ENCODE data around the gene UBE2E1. TPM values are rescaled to one million over a fixed set of nuclear protein-coding genes. Genes with fewer than 3 reads are reported as not detected.

The UBE2E1 gene
- total RNA-seq, 1 donor from 2014 or later, result 63.9 TPM

- intact Hi-C loops (cut with micrococcal nuclease), result no loop called here
- no peaks in the 10 kb centered on the region for H3K36me3 Mint-ChIP-seq (ENCODE audit: low read depth)
- no peaks in the 10 kb centered on the region for H3K9me3 Mint-ChIP-seq
- peaks cover 13% of the 10 kb centered on the region for H3K27me3 Mint-ChIP-seq (ENCODE audit: low read depth)
- DNase-seq (ENCODE audit: low spot score), result no peak
- no peaks in the 10 kb centered on the region for H3K4me1 Mint-ChIP-seq (ENCODE audit: low read depth)
- H3K27ac Mint-ChIP-seq, result no peak overlapping the region
- no peak overlapping the region for H3K4me3 Mint-ChIP-seq (ENCODE audit: low read depth)
Observed at GRCh38 chr3:23778446-23778845, 27.3 kb upstream of the UBE2E1 start.

- intact Hi-C loops (cut with micrococcal nuclease), result no loop called here
- Mint-ChIP-seq H3K4me1 (ENCODE audit: low read depth) (no peaks in the 10 kb centered on the region), H3K9me3 (no peaks in the 10 kb centered on the region), H3K36me3 (ENCODE audit: low read depth) (no peaks in the 10 kb centered on the region), H3K4me3 (ENCODE audit: low read depth) (no peak overlapping the region), H3K27ac (no peak overlapping the region), H3K27me3 (ENCODE audit: low read depth) (peaks cover 17% of the 10 kb centered on the region)
- no peak for DNase-seq (ENCODE audit: low spot score)
Observed at GRCh38 chr3:23779841-23780240, 25.9 kb upstream of the UBE2E1 start.

- no peak for DNase-seq (ENCODE audit: low spot score)
- peaks cover 17% of the 10 kb centered on the region for H3K27me3 Mint-ChIP-seq (ENCODE audit: low read depth)
- H3K9me3 Mint-ChIP-seq, result no peaks in the 10 kb centered on the region
- H3K27ac Mint-ChIP-seq, result no peak overlapping the region
- no peaks in the 10 kb centered on the region for H3K4me1 Mint-ChIP-seq (ENCODE audit: low read depth)
- intact Hi-C loops (cut with micrococcal nuclease), result no loop called here
- no peaks in the 10 kb centered on the region for H3K36me3 Mint-ChIP-seq (ENCODE audit: low read depth)
- no peak overlapping the region for H3K4me3 Mint-ChIP-seq (ENCODE audit: low read depth)
Observed at GRCh38 chr3:23781051-23781450, 24.7 kb upstream of the UBE2E1 start.

- Mint-ChIP-seq H3K27ac (no peak overlapping the region), H3K4me3 (ENCODE audit: low read depth) (no peak overlapping the region), H3K36me3 (ENCODE audit: low read depth) (no peaks in the 10 kb centered on the region), H3K9me3 (no peaks in the 10 kb centered on the region), H3K4me1 (ENCODE audit: low read depth) (no peaks in the 10 kb centered on the region), H3K27me3 (ENCODE audit: low read depth) (peaks cover 18% of the 10 kb centered on the region)
- intact Hi-C loops (cut with micrococcal nuclease), result no loop called here
- DNase-seq (ENCODE audit: low spot score), result no peak
Observed at GRCh38 chr3:23781871-23782270, 23.9 kb upstream of the UBE2E1 start.

GRCh38 chr3:23785097-23785645 is 20.6 kb upstream of the UBE2E1 start:
- peaks cover 29% of the 10 kb centered on the region for H3K27me3 Mint-ChIP-seq (ENCODE audit: low read depth)
- H3K9me3 Mint-ChIP-seq, result no peaks in the 10 kb centered on the region
- H3K36me3 Mint-ChIP-seq (ENCODE audit: low read depth), result no peaks in the 10 kb centered on the region
- H3K27ac Mint-ChIP-seq, result no peak overlapping the region
- no peaks in the 10 kb centered on the region for H3K4me1 Mint-ChIP-seq (ENCODE audit: low read depth)
- H3K4me3 Mint-ChIP-seq (ENCODE audit: low read depth), result no peak overlapping the region
- intact Hi-C loops (cut with micrococcal nuclease), result no loop called here
- no peak for DNase-seq (ENCODE audit: low spot score)

GRCh38 chr3:23785882-23786281 is 19.9 kb upstream of the UBE2E1 start:
- Mint-ChIP-seq H3K4me3 (ENCODE audit: low read depth) (no peak overlapping the region), H3K36me3 (ENCODE audit: low read depth) (no peaks in the 10 kb centered on the region), H3K27ac (no peak overlapping the region), H3K9me3 (no peaks in the 10 kb centered on the region), H3K4me1 (ENCODE audit: low read depth) (no peaks in the 10 kb centered on the region), H3K27me3 (ENCODE audit: low read depth) (peaks cover 31% of the 10 kb centered on the region)
- no peak for DNase-seq (ENCODE audit: low spot score)
- intact Hi-C loops (cut with micrococcal nuclease), result no loop called here

GRCh38 chr3:23791678-23792077 is 14.1 kb upstream of the UBE2E1 start:
- H3K4me3 Mint-ChIP-seq (ENCODE audit: low read depth), result no peak overlapping the region
- H3K9me3 Mint-ChIP-seq, result no peaks in the 10 kb centered on the region

GRCh38 chr3:23793528-23794134 is 12.1 kb upstream of the UBE2E1 start:
- intact Hi-C loops (cut with micrococcal nuclease), result no loop called here
- no peak for DNase-seq (ENCODE audit: low spot score)
- peaks cover 9% of the 10 kb centered on the region for H3K4me1 Mint-ChIP-seq (ENCODE audit: low read depth)
- no peaks in the 10 kb centered on the region for H3K9me3 Mint-ChIP-seq
- no peaks in the 10 kb centered on the region for H3K36me3 Mint-ChIP-seq (ENCODE audit: low read depth)
- H3K4me3 Mint-ChIP-seq (ENCODE audit: low read depth), result no peak overlapping the region
- H3K27ac Mint-ChIP-seq, result no peak overlapping the region
- peaks cover 31% of the 10 kb centered on the region for H3K27me3 Mint-ChIP-seq (ENCODE audit: low read depth)

More at GRCh38 chr3:23791678-23792077, 14.1 kb upstream of the UBE2E1 start:
- Mint-ChIP-seq H3K36me3 (ENCODE audit: low read depth) (no peaks in the 10 kb centered on the region), H3K27me3 (ENCODE audit: low read depth) (peaks cover 35% of the 10 kb centered on the region), H3K4me1 (ENCODE audit: low read depth) (peaks cover 2% of the 10 kb centered on the region), H3K27ac (no peak overlapping the region)
- intact Hi-C loops (cut with micrococcal nuclease), result no loop called here
- no peak for DNase-seq (ENCODE audit: low spot score)

- H3K27ac Mint-ChIP-seq, result no peak overlapping the region
- intact Hi-C loops (cut with micrococcal nuclease), result loop anchor here (5.0 kb wide), 1 partner anchor 53 kb away; no protein-coding TSS in a partner anchor
- H3K9me3 Mint-ChIP-seq, result no peaks in the 10 kb centered on the region
- H3K4me3 Mint-ChIP-seq (ENCODE audit: low read depth), result no peak overlapping the region
- H3K36me3 Mint-ChIP-seq (ENCODE audit: low read depth), result no peaks in the 10 kb centered on the region
- H3K4me1 Mint-ChIP-seq (ENCODE audit: low read depth), result peaks cover 9% of the 10 kb centered on the region
- H3K27me3 Mint-ChIP-seq (ENCODE audit: low read depth), result peaks cover 34% of the 10 kb centered on the region
- DNase-seq (ENCODE audit: low spot score), result no peak
Observed at GRCh38 chr3:23795096-23795495, 10.7 kb upstream of the UBE2E1 start.

- Mint-ChIP-seq H3K27ac (no peak overlapping the region), H3K4me1 (ENCODE audit: low read depth) (peaks cover 9% of the 10 kb centered on the region), H3K36me3 (ENCODE audit: low read depth) (no peaks in the 10 kb centered on the region), H3K4me3 (ENCODE audit: low read depth) (no peak overlapping the region), H3K9me3 (no peaks in the 10 kb centered on the region), H3K27me3 (ENCODE audit: low read depth) (peaks cover 31% of the 10 kb centered on the region)
- no peak for DNase-seq (ENCODE audit: low spot score)
- intact Hi-C loops (cut with micrococcal nuclease), result loop anchor here (5.0 kb wide), 1 partner anchor 54 kb away; no protein-coding TSS in a partner anchor
Observed at GRCh38 chr3:23796518-23796917, 9.2 kb upstream of the UBE2E1 start.

GRCh38 chr3:23797491-23797890 is 8.3 kb upstream of the UBE2E1 start:
- DNase-seq (ENCODE audit: low spot score), result no peak
- intact Hi-C loops (cut with micrococcal nuclease), result loop anchor here (5.0 kb wide), 1 partner anchor 55 kb away; no protein-coding TSS in a partner anchor

GRCh38 chr3:23798456-23798855 is 7.3 kb upstream of the UBE2E1 start:
- Mint-ChIP-seq H3K4me3 (ENCODE audit: low read depth) (no peak overlapping the region), H3K36me3 (ENCODE audit: low read depth) (no peaks in the 10 kb centered on the region), H3K9me3 (no peaks in the 10 kb centered on the region), H3K27ac (no peak overlapping the region), H3K27me3 (ENCODE audit: low read depth) (peaks cover 37% of the 10 kb centered on the region), H3K4me1 (ENCODE audit: low read depth) (peaks cover 9% of the 10 kb centered on the region)
- intact Hi-C loops (cut with micrococcal nuclease), result loop anchor here (5.0 kb wide), 1 partner anchor 56 kb away; no protein-coding TSS in a partner anchor
- DNase-seq (ENCODE audit: low spot score), result no peak

More at GRCh38 chr3:23797491-23797890, 8.3 kb upstream of the UBE2E1 start:
- H3K4me3 Mint-ChIP-seq (ENCODE audit: low read depth), result no peak overlapping the region
- H3K27me3 Mint-ChIP-seq (ENCODE audit: low read depth), result peaks cover 32% of the 10 kb centered on the region
- peaks cover 9% of the 10 kb centered on the region for H3K4me1 Mint-ChIP-seq (ENCODE audit: low read depth)
- H3K36me3 Mint-ChIP-seq (ENCODE audit: low read depth), result no peaks in the 10 kb centered on the region
- no peaks in the 10 kb centered on the region for H3K9me3 Mint-ChIP-seq
- no peak overlapping the region for H3K27ac Mint-ChIP-seq

- H3K4me3 Mint-ChIP-seq (ENCODE audit: low read depth), result no peak overlapping the region
- no peaks in the 10 kb centered on the region for H3K9me3 Mint-ChIP-seq
- H3K4me1 Mint-ChIP-seq (ENCODE audit: low read depth), result peaks cover 9% of the 10 kb centered on the region
- no peak for DNase-seq (ENCODE audit: low spot score)
- H3K27me3 Mint-ChIP-seq (ENCODE audit: low read depth), result peaks cover 36% of the 10 kb centered on the region
- H3K36me3 Mint-ChIP-seq (ENCODE audit: low read depth), result no peaks in the 10 kb centered on the region
- no peak overlapping the region for H3K27ac Mint-ChIP-seq
- intact Hi-C loops (cut with micrococcal nuclease), result loop anchor here (5.0 kb wide), 1 partner anchor 57 kb away; no protein-coding TSS in a partner anchor
Observed at GRCh38 chr3:23798876-23799275, 6.9 kb upstream of the UBE2E1 start.

Measured in activated T-helper 2 cell treated with anti-CD3 and anti-CD28 coated beads, Interferon-gamma antibody, Interleukin-2, Interleukin-4, amounts not matched to agents 10 μg/mL and 5 μg/mL and 100 μg/mL, durations not matched to agents 14 hours and 24 hours and 36 hours (primary cell).